GM19397 (cell line): ENCODE data around the gene SLC25A51.

Source experiments
- ATAC-seq: cut with Tn5 transposase; IDR thresholded peaks from one replicate; pipeline ENCODE4 v1.9.1; 2021; ENCODE audit warnings: mild to moderate bottlenecking, moderate library complexity; ENCODE audit not compliant: unreplicated experiment

The SLC25A51 gene

GRCh38 chr9:37852222-37852621, 51.7 kb downstream of the SLC25A51 start:
- ATAC-seq, result no peak

GRCh38 chr9:37840560-37841194, 63.2 kb downstream of the SLC25A51 start:
- ATAC-seq, result no peak

GRCh38 chr9:37839496-37840461, 64.1 kb downstream of the SLC25A51 start:
- ATAC-seq, result no peak
